Fibroblast of skin of abdomen (primary cell): ENCODE data around the gene GBX1.
A peak's percentile ranks its signal among the peaks of the same experiment; 100 is the strongest.

Experiments
- DNase-seq: peaks from one replicate; pipeline ENCODE4 v3.0.0-alpha.2; 2013

The GBX1 gene

GRCh38 chr7:151173386-151174245 is 6.1 kb upstream of the GBX1 start:
- DNase-seq = no peak

DNA sequence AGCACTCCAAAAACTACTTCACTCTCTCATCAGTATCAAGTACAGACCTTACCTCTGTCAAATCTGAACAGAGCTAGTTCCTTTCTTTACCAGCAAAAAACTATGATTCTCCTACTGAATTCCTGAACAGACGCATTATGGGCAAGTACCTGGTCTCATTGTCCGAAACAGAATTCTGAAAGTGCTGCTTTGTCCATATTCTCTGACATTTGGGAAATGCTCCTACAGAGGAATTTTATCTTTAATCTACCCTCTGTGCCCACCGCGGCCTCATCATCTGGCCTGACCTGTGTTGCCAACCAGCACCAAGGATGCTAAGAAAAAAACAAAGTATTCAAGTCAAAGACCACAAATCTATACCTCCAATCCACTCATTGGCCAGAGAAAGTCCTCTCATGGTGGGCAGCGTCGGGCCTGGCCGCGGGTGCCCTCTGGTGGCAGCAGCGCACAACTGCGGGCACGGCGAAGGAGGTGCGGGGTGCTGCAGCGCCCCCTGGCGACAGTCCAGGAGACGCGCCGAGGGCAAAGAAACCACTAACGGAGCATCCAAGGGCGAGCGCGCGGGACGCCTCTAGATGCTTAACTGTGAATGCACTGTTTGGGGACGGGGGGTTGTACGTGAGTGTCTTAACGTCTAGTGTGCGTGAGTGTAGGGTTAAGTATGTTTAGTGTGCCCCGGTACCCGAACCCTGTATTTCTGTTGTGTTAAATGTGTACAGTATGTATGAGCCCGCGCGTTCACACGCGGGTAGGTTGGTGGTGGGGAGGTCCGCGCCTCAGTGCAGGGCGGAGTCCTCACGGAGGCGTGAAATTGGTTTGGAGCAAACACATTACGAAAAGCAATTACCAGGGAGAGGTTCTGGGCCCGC is 5.0 kb upstream of the GBX1 start:
- peak; percentile 58 for DNase-seq

- DNase-seq = no peak
These were observed 1.3 kb upstream of the GBX1 start for GRCh38 chr7:151168787-151169162.

DNA sequence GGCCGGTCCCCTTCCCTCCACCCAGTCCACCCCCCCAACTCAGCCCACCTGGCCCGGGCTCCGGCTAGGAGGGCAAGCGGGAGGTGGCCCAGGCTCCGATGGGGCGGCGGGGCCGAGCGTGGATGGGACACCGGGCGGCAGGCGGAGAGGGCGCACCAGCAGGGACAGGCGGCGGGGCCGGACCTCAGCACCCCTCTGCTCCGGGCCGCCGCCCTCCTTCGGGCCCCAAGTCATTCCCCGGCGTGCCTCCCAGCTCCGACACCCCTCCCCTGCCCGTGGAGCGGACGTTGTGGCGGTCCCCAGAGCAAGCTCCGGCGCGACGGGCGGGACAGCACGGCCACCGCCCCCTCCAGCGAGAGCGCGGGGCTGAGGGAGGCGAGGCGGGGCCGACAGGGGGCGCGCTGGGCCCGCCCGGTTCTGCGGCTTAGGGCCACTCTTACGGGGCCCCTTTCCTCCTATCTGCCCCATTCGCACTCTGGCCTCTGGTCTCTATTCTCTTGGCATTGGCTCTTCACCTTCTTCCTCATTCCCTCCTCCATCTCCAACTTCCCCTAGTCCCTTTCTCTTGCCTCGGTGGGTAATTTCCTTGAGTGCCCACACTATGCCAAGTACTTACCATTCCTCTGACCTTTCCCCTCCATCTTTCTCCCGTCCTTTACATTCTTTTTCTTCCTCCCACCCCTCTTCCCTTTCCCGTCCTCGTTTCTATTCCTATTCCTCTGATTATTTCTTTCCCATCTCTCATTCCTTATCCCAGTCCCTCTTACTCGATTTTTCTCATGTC is 701 bp upstream of the GBX1 start:
- no peak for DNase-seq

- DNase-seq = no peak
These were observed 781 bp downstream of the GBX1 start for GRCh38 chr7:151166629-151167196.

GRCh38 chr7:151161757-151162156 is 5.7 kb downstream of the GBX1 start:
- DNase-seq = no peak

- DNase-seq = no peak
These were observed 9.7 kb downstream of the GBX1 start for GRCh38 chr7:151157645-151158329.

DNA sequence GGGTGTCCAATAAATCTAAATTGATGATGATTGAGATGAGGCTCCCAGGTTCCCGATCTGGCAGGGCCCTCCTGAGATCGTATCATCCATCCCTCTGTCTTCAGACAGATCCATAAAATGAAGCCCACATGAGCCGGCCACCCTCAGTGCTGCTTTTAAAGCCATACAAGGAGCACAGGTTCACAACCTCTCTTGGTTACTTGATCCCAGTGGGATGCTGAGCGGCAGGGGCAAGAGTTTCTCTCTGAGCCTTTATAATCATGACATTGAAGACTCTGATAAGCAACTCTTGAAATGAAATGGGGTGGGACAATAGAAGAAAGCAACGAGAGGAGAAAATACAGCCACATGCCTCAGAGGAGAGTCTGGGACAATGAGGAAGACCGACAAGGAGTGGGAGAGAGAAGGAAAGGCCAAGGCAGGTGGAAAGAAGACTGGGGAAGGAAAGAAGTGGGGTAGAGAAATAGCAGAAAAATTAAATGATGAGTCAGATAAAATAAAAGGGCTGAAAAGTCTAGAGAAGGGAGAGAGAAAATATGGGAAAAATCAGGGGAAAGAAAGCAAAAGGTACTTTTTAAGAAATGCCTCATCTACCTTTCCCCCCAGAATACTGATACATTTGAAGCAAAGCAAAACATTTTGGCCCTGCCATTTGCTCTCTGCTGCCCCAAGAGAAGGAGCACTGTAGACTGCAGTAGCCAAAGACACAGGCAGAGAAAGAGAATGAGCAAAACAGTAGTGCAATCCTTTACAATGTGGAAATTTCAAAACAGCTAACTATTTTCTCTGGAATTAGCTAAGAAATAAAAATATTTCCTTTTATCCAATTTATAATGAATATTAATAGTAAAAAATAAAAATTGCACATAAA is 14.6 kb downstream of the GBX1 start:
- no peak for DNase-seq

- no peak for DNase-seq
These were observed 17.1 kb downstream of the GBX1 start for GRCh38 chr7:151150388-151150787.

- DNase-seq = no peak
These were observed 18.9 kb downstream of the GBX1 start for GRCh38 chr7:151148319-151149259.

DNA sequence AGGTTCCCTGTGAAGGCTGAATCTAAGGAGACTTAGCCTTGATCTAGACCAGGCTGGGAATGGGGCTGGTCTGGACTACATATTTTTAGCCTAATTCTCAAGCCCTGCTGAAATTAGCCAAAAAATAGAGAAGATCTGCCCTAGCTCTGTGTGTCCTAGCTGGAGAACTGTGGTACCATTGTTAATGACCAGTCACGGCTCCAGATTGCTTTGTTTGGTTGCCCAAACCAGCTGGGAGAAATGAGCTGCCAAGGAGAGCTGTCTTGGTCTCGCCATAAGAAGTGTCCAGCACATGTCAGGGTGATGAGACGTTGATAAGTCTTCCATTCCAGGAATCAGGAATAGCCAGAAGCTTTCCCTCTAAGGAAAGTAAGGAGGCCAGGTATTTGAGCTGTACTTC is 20.7 kb downstream of the GBX1 start:
- DNase-seq = no peak

DNA sequence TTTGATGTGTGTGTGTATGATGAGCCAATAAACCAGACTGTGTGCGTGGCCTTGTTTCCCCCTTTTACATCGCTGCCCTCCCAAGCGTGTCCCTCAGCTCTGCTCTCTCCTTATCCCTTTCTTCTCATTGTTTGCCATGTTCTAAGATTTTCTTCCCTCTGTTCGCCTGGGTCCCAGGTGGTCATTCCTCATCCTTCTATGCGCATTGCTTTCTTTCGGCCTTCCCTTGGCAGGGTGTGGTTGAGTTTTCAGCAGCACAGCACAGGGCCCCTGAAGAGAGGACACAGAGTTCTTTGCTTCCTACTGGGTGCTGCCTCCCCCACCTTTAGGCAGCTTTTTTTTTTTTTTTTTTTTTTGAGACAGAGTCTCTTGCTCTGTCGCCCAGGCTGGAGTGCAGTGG is 23.1 kb downstream of the GBX1 start:
- DNase-seq = no peak

GRCh38 chr7:151143261-151144015 is 24.1 kb downstream of the GBX1 start:
- DNase-seq = no peak

- no peak for DNase-seq
These were observed 24.8 kb downstream of the GBX1 start for GRCh38 chr7:151142686-151143040.

DNA sequence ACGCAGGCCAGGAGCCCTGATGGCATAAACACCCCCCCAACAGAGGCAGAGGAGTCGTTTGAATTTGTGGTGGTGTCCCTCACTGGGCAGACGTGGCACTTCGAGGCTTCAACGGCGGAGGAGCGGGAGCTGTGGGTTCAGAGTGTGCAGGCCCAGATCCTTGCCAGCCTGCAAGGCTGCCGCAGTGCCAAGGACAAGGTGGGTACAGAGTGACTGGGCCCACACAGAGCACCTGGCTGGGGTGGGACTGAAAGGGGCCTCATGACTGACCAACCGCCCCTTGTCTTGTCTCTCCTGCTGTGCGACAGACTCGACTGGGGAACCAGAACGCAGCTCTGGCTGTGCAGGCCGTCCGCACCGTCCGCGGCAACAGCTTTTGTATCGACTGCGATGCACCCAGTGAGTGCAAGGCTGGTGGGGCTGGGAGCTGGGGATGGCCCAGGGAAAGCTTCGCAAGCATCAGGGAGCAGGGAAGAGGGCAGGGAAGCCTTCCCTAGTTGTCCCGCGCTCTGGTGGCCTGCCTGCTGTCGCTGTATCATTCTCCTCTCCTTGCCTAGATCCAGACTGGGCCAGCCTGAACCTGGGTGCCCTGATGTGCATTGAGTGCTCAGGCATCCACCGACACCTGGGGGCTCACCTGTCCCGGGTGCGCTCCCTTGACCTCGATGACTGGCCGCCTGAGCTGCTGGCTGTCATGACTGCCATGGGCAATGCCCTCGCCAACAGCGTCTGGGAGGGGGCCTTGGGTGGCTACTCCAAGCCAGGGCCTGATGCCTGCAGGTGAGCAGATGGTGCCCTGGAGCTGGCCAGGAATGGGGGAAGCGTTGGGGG is 25.4 kb downstream of the GBX1 start:
- no peak for DNase-seq

- DNase-seq = no peak
These were observed 26.1 kb downstream of the GBX1 start for GRCh38 chr7:151141311-151141854.

GRCh38 chr7:151140826-151141225 is 26.7 kb downstream of the GBX1 start:
- DNase-seq = no peak

GRCh38 chr7:151139791-151140190 is 27.7 kb downstream of the GBX1 start:
- DNase-seq = no peak
